Measurements from ENCODE around the gene MOGAT3. TPM values are rescaled to one million over a fixed set of nuclear protein-coding genes. Genes with fewer than 3 reads are reported as not detected.

MOGAT3 gene
- total and polyA plus RNA-seq, 7 experiments from 2014 or later: not detected

Small RNA genes within 50 kb of the gene (microRNA-seq; reads per million reads assigned to microRNA genes)
- gene MIR4653 (ENCODE audit: borderline microRNAs expressed): not detected

Other genes starting within 250 kb of the MOGAT3 start
- not detected for gene MUC12, start 231.5 kb downstream of the MOGAT3 start, total RNA-seq
- not detected for gene MUC12, start 231.5 kb downstream of the MOGAT3 start, polyA plus RNA-seq
- gene MUC17, start 181.0 kb downstream of the MOGAT3 start, total RNA-seq: not detected
- not detected for gene MUC17, start 181.0 kb downstream of the MOGAT3 start, polyA plus RNA-seq
- gene TRIM56, start 115.6 kb downstream of the MOGAT3 start, total RNA-seq: 10 to 100 TPM; 49.6 to 72.3 (median 68.0) TPM
- 10 to 100 TPM in 1 of 2 donors, 1 to 10 TPM in 1; 5.3 to 17.0 TPM for gene TRIM56, start 115.6 kb downstream of the MOGAT3 start, polyA plus RNA-seq
- gene SERPINE1, start 73.9 kb downstream of the MOGAT3 start, total RNA-seq: under 1 TPM in 3 of 5 experiments, not detected in 2; 0.08 to 0.56 (median 0.36) TPM
- gene SERPINE1, start 73.9 kb downstream of the MOGAT3 start, polyA plus RNA-seq: not detected
- gene AP1S1, start 46.6 kb downstream of the MOGAT3 start, total RNA-seq: 10 to 100 TPM in 1 of 5 experiments, 1 to 10 TPM in 4; 6.2 to 39.4 (median 8.3) TPM
- 1 to 10 TPM; 3.3 to 6.9 TPM for gene AP1S1, start 46.6 kb downstream of the MOGAT3 start, polyA plus RNA-seq
- gene VGF, start 35.5 kb downstream of the MOGAT3 start, total RNA-seq: under 1 TPM in 1 of 5 experiments, not detected in 4; 0.19 TPM
- gene VGF, start 35.5 kb downstream of the MOGAT3 start, polyA plus RNA-seq: not detected
- not detected for gene NAT16, start 20.7 kb downstream of the MOGAT3 start, total RNA-seq
- gene NAT16, start 20.7 kb downstream of the MOGAT3 start, polyA plus RNA-seq: not detected
- gene PLOD3, start 16.5 kb upstream of the MOGAT3 start, total RNA-seq: 10 to 100 TPM; 18.5 to 88.4 (median 44.2) TPM
- gene PLOD3, start 16.5 kb upstream of the MOGAT3 start, polyA plus RNA-seq: 10 to 100 TPM; 15.7 to 25.4 TPM
- gene ZNHIT1, start 17.1 kb upstream of the MOGAT3 start, total RNA-seq: 10 to 100 TPM; 32.1 to 72.1 (median 37.6) TPM
- gene ZNHIT1, start 17.1 kb upstream of the MOGAT3 start, polyA plus RNA-seq: 10 to 100 TPM; 39.9 to 57.3 TPM
- 10 to 100 TPM; 22.9 to 58.6 (median 27.4) TPM for gene CLDN15, start 36.8 kb upstream of the MOGAT3 start, total RNA-seq
- 1 to 10 TPM in 1 of 2 donors, under 1 TPM in 1; 0.51 to 3.3 TPM for gene CLDN15, start 36.8 kb upstream of the MOGAT3 start, polyA plus RNA-seq
- gene FIS1, start 44.0 kb upstream of the MOGAT3 start, total RNA-seq: 100 to 1,000 TPM in 4 of 5 experiments, 10 to 100 TPM in 1; 79.8 to 121 (median 107) TPM
- 100 to 1,000 TPM; 234 to 253 TPM for gene FIS1, start 44.0 kb upstream of the MOGAT3 start, polyA plus RNA-seq
- gene IFT22, start 120.8 kb upstream of the MOGAT3 start, total RNA-seq: 1 to 10 TPM; 3.7 to 7.4 (median 4.8) TPM
- 10 to 100 TPM in 1 of 2 donors, 1 to 10 TPM in 1; 6.7 to 12.3 TPM for gene IFT22, start 120.8 kb upstream of the MOGAT3 start, polyA plus RNA-seq
- under 1 TPM in 1 of 5 experiments, not detected in 4; 0.24 TPM for gene COL26A1, start 161.8 kb upstream of the MOGAT3 start, total RNA-seq
- not detected for gene COL26A1, start 161.8 kb upstream of the MOGAT3 start, polyA plus RNA-seq

All from naive thymus-derived CD4-positive, alpha-beta T cell (primary cell).